NCI-H1417 (cell line): Measurements from ENCODE around the gene LAMA4.
"Not testable (repeated sequence)": the region's sequence is repeated elsewhere in the genome, so short reads cannot be mapped to it uniquely, and the experiment has no call there.

ENCODE experiments used
- DNase-seq, 3 experiments: peaks; one replicate each; lab custom pipeline; 2025; lab: John Stamatoyannopoulos, UW

LAMA4 gene

DNA sequence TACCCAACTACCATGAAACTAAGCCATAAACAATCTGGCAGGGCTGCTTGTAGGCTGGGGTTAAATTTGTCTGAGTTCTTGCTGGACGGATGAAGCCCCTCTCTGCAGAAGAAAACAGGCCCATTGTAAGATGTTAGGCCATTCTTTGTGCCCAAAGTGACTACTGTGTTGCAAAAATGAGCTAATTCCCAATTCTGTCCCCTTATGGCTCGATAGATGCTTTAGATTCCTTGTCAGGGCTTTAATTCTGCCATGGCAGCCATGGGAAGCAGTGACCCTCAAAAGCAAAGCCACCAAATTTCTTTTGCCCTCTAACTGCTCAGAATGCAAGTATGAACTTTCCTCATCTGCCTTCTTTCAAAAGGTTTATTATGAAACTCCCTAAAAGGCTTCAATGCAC is 45.2 kb downstream of the LAMA4 start:
- no peak for DNase-seq

DNA sequence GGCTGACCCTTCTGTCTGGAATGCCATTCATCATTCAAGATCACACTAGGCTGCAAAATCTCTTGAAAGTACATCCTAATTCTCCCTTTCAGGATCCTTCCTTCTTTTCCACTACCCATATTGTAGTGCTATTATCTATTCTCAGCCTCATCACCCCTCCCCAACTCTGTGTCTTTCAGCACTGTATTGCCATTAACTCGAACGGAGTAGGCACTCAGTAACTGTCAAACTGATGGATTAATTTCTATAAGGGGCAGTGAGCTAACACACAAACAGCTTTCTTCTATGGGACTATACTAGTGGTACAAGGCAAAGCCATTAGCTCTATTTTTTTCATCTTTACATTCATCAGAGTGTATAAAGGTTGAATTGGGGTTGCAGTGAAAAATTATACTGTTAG is 46.6 kb downstream of the LAMA4 start:
- DNase-seq = no peak

DNA sequence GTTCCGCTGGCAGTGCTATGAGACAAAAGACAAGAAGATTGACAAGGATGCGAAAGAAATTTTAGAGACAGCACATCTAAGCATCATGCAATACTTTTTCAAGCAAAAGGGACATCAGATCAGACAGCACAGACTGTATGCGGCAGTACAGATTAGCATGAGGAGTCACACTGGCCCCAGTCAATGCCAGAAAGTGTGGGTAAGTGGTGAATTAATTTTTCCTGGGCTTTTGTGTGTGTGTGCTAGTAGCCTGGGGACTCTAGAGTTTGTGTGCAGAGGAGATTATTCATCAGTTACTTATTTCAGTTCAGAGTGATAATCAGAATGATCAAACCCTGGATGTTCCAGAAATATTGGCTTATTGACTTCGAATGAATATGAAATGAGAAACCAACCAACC is 47.2 kb downstream of the LAMA4 start:
- DNase-seq = no peak

DNA sequence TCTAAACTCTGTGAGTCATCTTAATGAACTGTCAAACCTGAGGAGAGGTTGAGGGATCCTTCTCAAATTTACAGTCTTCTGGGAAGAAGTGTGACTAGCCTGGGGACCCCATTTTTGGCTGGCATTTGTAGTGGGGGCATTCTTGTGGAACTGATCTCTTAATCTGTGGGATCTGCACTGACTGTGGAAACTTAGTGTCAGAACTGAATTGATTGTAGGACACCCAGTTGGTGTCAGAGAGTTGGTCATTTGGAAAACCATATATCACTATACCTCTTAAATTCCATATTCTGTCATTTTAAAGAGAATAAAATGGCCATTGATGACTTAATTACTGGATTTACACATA is 48.3 kb downstream of the LAMA4 start:
- no peak for DNase-seq

DNA sequence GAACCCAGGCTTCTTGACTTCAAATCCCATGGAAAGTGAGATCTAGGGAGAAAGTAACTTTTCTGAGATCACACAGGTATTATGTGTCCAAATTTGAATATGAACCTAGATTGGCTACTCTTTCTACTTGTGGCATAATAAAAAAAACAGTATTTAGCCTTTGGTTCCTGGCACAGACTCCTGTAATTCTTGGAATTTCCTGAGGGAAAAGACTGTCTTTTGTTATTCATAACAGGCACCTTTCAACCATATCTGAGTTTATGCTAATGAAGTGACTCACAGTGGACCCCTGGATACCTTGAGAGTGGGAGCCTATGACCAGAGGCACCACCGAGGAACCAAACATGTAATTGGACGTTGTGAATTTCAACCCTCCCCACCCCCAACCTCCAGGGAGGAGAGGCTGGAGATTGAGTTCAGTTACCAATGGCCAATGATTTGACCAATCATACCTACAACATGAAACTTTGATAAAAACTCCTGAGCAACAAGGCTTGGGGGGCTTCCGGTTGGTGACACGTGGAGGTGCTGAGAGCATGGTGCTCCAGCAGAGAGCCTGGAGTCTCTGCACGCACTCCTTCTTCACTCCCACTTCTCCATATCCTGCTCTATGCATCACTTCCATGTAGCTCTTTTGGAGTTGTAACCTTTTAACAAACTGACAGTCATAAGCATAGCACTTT is 48.8 kb downstream of the LAMA4 start:
- no peak for DNase-seq

DNA sequence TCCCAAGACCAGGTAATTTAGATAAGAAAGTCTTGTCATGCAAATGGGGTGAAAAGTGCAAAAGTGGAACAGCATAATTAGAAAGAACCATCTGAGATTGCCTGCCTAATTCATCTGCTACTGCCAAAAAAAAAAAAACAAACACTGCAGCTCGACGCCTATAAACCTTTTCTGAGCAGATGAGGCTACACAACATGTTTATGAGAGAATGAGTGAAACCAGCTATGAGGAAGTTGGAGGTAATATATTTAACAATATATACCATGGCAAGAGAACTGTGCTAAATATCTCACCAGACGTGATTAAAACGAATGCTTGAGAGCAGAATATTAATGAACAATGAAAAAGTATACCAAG is 50.0 kb downstream of the LAMA4 start:
- DNase-seq = no peak

DNA sequence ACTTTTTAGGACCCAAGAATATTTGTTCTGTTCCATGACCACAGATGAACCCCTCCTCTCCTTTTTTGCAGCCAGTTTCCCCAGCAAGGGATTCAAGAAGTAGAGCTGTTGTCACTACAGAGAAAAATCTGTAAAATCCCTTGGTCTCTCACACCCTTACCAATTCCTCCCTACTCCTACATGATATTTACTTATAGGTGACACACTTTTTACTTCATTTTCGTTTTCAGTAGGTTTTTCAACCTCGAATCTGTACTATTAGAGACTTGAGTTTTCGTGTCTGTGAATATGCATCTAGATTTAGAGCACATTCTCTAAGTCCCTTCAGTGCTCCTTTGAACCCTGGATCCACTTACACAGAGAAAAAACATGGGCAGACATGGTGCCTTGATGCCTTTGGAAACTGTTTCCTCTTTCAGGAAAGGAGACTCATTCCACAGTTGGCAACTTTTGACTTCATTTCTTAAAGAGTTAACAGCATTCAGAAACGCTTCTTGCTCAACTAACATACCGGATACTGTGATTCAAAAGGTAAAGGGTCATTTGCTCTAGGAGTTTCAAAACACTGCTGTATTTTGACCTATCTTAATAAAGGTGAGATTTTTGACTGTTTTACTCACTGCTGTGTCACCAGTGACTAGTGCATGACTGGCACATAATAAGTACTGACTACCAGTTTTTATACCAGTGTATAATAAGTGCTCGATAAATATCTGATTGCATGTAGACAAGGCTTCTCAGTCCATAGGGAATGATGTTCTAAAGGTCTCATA is 50.6 kb downstream of the LAMA4 start:
- DNase-seq = no peak

DNA sequence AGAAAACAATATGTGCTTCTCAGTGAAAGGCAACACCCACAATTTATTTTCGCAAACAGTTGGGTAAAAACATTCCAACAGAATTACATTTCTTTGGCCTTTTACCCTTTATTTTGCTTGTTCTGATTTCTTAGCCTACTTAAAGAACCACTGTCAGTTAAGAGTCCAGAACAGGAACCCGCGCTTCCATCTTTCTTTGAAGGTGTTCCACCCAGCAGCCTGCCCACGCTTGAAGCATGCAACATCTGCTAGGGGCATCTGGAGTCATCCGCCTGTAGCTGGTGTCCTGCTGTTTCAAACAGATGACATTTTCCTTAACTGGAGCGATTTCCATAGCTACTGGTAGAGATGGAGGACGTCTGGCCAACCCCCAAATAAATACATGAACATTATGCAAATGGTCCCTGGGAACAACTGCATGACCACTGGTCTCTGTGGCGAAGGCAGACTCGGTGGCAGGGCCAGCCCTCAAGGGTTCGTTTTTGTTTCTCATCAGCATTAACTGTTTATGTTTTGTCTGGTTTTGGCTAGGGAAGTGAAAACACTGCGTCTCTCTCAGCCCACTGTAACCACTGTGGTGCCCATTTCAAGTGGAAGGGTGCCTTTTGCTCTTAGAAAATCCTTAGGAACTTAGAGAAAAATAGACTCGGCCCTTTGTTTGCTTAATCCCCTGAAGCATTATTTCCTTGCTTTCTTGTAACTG is 51.6 kb downstream of the LAMA4 start:
- no peak for DNase-seq

DNA sequence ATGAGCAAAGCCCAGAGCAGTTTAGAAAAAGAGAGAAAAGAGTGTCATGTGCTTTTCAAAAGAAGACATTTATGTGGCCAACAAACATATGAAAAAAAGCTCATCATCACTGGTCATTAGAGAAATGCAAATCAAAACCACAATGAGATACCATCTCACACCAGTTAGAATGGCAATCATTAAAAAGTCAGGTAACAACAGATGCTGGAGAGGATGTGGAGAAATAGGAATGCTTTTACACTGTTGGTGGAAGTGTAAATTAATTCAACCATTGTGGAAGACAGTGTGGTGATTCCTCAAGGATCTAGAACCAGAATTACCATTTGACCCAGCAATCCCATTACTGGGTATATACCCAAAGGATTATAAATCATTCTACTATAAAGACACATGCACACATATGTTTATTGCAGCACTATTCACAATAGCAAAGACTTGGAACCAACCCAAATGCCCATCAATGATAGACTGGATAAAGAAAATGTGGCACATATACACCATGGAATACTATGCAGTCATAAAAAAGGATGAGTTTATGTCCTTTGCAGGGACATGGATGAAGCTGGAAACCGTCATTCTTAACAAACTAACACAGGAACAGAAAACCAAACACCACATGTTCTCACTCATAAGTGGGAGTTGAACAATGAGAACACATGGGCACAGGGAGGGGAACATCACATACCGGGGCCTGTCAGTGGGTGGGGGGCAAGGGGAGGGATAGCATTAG is 54.0 kb downstream of the LAMA4 start:
- DNase-seq = not testable (repeated sequence)

DNA sequence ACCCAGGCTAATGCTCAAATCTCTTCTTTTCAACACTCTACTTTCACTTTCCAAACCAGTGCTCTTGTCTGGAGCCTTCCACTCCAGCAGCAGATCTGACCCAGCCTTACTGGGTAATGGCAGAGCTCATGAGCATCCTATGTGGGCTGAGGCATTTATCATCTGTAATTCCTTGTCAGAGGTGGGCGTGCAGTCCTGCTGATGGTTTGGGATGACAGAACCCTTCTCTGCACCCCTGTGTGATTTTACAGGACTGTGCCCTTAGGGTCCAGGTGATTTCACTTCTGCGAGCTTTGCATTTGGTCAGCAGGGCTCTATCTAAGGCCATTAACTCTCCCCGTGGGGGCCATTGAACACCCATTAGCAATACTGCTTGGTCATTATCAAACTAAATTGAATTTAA is 55.4 kb downstream of the LAMA4 start:
- peak in 1 of 3 experiments; percentile 22 for DNase-seq

DNA sequence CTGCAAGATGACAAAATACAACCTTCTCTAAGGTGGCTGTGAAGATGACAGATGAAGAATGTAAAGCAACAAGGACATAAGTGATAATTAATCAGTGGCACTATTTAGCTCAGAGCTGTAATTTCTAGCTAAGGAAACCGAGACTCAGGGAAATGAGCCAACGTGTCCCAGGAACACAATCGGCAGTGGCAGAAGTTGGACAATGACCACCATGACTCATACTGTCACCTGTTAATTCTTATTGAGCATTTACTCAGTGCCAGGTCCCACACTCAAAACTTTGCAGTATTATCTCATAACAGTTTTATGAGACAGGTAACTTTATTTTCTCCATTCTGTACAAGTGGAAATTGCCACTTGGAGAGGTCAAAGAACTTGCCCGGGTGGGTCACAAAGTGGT is 55.8 kb downstream of the LAMA4 start:
- DNase-seq = no peak

DNA sequence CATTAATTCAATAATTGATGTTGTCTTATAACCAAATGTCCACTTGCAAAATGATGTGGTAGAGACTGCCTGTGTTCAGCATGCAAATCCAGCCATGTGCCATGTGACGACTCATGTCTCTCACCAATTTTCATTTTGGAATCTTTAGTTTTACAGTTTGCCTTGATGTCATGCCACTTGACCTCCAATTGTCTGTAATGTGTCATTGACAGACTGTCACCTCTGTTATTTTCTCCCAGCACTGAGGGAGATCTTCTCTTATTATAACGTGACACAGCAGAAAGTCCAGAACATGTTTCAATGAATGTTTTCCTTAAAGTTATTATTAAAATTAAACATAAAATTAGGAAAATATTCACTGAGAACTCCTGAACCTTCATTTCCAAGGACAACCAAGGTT is 56.7 kb downstream of the LAMA4 start:
- DNase-seq = no peak

DNA sequence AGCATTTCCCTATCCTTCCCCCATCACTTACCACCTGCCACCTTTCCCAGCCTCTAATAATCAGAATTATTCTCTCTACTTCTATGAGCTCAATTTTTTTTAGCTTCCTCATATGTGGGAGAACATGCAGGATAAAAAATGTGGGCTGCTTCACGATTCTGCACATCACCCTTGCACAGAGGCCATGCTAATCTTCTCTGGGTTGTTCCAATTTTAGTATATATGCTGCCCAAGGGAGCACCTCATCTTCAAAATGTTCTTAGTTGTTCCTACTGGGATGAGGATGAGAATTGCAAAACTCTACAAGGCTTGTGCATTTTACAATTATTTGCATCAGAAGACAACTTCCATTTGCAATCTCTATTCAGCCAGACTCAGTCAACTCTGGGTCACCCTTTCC is 58.1 kb downstream of the LAMA4 start:
- DNase-seq = no peak

DNA sequence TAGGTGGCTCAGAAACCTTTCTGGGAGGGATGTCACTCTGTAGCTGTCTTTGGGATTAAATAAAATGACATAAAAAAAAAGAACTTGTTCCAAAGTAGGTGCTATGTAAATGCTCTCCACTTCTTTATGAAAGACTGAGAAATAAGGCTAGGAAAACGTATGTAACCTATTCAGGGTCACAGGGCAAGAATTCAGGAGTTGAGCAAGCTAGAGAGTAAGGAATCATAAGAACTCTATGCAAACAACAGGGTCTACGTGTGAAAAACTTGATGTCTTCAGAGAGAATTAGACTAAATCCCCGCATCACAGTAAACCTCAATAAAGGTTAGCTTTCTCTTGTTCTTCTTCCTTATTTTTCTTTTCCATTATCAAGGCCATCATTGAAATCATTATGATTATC is 59.2 kb downstream of the LAMA4 start:
- no peak for DNase-seq

DNA sequence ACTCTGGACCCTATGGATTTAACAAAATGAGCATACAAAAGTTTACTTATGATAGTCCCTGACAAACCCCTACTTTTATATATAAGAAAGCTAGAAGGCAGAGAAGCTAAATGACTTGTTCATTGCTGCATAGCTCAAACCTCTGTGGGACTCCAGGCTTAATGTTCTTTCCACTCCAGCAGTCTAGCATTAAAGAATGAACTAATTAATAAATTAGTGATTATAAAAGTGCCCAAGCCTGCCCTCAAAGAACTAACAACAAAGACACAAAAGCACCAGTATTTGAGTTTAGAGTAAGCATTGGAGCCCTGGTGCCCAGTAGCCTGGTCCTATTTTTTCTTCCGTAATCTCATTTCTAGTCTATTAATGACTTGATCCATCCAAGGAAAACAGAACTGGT is 59.9 kb downstream of the LAMA4 start:
- no peak for DNase-seq

DNA sequence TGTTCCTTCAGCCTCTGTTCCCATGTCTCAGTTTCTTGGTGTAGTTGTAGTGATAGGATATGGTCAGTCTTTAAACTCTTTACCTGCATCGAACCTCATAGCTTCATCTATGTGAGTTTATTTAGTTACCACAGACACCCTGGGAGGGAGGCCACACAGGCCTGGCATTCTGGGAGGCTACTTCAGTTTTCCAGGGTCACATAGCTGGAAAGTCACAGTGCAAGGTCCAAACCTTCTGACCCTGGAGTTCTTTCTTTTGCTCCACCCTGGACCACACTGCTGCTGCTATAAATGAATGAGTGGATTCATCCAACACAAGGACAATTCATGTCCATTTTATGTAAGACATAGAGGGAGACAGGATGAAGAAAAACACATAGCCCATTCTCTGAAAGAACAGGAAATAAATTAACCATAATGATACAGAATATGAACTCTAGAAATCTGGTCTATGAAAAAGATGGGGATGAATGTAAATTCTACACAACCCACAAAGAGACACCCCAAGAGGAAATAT is 60.8 kb downstream of the LAMA4 start:
- DNase-seq = no peak

DNA sequence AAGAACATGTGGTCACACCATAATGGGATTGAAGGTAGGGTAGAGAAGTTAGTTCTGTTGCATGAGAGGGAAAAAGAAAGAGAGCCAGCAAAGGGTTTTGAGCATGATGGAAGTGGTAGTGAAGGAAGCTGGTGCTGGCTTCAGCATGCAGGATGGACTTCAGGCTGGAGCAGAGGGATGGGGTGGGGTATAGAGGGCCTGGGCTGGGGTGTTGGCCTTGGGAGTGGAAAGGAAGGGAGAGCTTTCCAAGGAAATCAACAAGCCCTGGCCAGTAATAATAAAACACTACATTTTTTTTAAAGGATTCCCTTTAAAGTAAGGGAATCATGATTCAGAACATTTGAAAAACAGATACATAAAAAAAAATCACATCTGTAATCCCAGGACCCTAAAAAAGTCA is 61.2 kb downstream of the LAMA4 start:
- no peak for DNase-seq

DNA sequence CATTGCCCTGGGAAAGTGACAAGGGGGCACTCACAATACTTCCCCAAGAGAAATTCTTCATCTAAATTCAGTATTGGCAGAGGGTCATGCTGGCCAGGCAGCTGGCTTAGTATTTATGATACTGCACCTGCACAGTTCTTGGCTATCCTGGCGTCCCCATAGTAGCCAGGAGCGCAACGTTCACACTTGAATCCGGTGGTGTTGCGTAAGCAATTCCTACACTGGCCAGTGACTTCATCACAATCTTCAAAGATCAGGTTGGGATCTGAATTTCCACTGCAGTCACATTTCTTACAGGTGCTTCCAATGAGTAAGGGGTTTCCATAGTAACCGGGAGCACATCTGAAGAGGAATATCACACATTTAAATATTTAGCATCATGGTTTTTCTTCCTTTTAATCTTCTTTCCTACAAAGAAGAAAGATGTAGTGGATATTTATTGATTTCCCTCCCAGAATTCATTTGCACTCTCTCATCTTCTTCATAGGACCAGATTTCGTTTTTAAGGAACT is 62.8 kb downstream of the LAMA4 start:
- no peak for DNase-seq

DNA sequence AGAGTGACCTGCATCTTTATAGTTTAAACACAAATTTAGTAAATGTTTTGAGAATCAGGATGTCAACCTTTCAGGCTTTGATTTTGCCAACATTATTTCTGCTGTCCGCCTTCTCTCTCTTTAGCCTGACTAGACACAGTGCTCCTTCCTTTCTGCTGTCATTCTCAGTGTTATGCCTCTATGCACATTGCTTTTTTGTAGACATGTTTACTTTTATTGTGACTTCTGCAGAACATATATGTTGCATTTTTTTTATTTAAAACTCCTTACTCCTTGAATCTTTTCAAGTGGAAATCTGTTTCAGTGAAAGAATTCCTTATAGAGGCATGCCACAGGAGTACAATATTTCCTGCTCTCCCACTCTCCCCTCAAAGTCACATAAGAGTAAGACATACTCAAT is 64.2 kb downstream of the LAMA4 start:
- no peak for DNase-seq

DNA sequence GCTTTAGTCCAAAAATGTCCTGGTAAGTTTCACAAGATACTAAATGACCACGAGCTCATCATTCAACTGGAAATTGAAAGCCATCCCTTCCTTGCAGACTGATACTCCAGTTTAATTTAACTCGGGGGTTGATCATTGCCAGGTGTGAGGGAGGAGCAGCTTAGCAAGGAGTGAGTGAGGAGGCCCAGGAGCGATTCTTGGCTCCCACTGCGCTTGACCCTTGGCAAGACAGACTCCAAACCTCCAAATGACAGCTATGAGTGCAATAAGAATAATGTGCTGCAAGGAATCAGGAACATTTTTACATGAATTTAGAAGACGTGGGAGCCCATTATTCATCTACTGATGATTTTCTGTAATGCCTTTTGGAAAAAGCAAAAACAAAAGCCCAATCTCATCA is 64.9 kb downstream of the LAMA4 start:
- no peak for DNase-seq

DNA sequence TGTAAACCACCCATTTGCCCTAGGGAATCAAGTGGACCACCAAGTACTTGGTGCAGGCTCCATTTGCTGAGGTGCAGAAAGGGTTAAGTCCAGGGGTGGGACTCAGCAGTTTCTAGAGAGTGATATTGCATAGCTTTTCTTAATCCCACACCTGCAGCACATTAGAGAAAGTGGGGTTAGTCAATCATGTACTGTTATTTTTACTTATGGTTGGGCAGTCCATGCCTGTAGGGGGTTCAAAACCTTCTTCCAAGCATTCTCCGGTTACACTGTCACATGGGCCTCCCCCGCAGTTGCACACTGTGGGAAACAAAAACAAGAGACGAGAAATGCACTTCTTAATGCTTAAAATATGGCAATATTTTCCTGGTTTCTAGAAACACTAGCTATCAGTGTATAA is 65.5 kb downstream of the LAMA4 start:
- DNase-seq = no peak

DNA sequence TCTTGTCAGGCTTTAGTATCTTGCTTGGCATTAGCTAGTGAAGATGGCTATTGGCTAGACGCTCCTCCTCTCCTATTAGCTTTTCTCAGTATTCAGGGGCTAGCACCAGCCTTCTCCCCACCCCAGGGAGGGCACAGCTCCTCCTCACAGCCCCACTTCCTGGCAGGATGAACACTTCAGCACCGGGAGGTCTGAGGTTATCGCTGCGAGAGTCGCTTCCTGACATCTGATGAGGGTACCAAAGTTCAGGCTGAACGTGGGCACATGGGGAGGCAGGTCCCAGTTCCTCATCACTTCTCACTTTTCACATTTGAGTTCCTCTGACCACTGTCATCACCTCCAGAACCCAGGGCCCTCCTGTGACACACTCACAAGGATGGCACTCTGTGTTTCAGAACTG is 66.6 kb downstream of the LAMA4 start:
- no peak for DNase-seq
